GM21786 (cell line): ENCODE results near the gene LIMK1.

ENCODE experiments used
- ATAC-seq: cut with Tn5 transposase; IDR thresholded peaks from one replicate; pipeline ENCODE4 v1.9.1; 2021; ENCODE audit not compliant: unreplicated experiment

The LIMK1 gene

DNA sequence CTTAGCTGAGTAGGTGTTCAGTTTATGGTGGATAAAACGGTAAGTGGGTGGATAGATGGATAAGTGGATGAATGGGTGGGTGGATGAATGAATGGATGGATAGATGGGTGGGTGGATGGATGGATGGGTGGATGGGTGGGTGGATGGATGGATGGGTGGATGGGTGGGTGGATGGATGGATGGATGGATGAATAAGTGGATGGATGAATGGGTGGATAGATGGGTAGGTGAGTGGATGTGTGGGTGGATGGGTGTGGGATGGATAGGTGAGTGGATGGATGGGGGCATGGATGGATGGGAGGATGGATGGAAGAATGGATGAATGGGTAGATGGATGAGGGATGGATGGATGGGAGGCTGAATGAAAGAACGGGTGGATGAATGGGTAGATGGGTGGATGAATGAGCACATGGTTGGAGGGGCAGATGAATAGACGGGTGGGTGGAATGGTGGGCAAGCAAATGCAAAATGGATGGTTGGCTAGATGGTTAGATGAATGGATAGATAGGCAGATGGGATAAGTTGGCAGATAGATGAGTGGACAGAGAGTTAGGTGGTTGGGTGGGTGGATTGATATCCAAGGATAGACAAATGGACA is 29.9 kb upstream of the LIMK1 start:
- no peak for ATAC-seq

DNA sequence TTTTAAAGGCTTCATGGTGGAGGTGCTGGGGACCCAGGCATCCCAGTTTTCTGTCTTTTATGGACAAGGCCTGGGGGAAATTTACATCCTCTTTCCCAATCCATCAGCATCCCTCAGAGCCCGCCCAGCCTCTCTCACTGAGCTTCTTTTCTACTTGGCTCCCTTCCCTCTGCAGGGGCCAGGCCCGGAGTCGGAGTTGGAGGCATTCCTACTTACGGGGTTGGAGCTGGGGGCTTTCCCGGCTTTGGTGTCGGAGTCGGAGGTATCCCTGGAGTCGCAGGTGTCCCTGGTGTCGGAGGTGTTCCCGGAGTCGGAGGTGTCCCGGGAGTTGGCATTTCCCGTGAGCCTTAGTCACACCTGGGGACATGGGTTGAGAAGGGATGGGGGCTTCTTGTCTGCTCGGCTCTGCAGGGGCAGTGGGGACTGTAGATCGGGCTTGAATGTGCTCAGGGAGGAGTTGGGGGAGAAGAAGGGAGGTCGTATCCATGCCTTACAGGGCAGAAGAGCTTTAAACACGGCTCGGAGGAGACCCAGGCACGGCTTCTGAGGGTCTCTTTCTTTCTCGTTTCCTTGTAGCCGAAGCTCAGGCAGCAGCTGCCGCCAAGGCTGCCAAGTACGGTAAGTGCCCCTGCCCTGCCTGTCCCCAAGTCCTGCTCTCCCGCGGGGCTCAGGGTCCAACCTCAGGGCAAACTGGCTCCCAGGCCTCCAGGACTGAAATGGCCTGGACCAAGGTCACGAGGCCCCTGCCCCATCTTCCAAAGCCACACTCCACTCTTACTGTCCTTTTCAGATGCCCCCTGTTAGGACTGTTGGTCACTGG is 27.3 kb upstream of the LIMK1 start:
- ATAC-seq = no peak

DNA sequence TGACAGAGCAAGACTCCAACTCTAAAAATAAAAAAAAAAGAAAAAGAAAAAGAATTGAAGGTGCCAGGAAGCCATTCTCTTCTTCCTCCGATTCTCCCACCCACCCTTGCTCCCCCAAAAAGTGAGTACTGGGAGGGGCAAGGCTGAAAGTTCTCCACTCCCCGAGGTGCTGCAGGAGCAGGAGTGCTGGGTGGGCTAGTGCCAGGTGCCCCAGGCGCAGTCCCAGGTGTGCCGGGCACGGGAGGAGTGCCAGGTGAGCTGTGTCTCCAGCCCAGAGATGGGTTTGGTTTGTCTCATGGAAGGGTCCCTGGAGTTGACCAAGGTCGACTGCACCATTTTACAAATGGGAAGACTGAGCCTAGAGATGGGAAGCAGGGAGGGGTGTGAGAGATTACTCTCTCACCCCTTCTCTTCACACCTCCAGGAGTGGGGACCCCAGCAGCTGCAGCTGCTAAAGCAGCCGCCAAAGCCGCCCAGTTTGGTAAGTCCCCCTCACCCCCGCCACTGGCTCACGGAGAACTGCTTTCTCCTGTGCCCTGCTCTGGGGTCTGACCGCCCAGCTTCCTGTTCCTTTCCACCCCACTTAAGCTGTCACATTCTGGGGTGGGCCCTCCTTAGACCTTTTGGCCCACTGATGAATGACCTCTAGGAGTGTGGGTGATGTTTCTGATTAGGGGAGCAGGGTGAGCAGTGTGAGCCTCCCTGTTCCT is 26.2 kb upstream of the LIMK1 start:
- ATAC-seq = no peak

DNA sequence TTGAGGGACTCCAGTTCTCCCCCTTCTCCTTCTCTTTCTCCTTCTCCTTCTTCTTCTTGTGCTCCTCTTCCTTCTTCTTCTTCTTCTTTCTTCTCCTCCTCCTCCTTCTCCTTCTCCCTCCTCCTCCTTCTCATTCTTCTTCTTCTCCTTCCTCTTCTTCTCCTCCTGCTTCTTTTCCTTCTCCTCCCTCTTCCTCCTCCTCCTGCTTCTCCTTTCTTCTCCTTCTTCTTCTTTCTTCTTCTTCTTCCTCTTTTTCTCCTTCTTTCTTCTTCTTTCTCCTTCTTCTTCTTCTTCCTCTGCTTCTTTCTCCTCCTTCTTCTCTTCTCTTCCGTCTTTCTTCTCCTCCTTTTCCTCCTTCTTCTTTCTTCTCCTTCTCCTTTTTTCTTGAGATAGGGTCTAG is 25.6 kb upstream of the LIMK1 start:
- no peak for ATAC-seq

DNA sequence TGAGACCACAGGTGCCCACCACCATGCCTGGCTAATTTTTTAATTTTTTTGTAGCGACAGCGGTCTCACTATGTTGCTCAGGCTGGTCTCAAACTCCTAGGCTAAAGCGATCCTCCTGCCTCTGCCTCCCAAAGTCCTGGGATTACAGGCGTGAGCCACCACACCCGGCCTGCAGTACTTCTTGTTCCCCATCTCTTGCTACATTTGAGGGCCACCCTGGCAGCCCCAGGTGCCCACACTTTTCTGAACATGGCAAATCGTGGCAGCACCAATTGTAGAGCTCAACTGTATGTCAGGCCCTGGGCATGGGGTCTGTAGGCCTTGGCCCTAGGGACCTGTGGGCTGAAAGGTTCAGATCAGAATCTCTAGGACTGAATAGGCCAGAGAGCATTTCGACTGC is 25.1 kb upstream of the LIMK1 start:
- no peak for ATAC-seq

DNA sequence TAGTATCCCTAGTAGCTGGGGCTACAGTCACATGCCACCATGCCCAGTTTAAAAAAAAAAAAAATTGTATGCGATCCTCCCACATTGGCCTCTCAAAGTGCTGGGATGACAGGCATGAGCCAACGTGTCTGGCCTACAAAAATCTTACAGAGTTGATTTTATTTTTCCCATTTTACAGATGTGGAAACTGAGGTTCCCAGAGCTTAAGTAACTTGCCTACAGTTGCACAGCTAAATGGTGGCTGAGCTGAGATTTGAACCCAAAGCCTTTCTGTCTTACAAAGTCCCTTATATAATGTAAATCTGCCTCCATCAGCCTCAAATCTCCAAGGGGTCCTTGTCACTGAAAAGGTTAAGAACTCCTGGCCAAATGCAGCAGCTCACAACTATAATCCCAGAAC is 24.6 kb upstream of the LIMK1 start:
- no peak for ATAC-seq

DNA sequence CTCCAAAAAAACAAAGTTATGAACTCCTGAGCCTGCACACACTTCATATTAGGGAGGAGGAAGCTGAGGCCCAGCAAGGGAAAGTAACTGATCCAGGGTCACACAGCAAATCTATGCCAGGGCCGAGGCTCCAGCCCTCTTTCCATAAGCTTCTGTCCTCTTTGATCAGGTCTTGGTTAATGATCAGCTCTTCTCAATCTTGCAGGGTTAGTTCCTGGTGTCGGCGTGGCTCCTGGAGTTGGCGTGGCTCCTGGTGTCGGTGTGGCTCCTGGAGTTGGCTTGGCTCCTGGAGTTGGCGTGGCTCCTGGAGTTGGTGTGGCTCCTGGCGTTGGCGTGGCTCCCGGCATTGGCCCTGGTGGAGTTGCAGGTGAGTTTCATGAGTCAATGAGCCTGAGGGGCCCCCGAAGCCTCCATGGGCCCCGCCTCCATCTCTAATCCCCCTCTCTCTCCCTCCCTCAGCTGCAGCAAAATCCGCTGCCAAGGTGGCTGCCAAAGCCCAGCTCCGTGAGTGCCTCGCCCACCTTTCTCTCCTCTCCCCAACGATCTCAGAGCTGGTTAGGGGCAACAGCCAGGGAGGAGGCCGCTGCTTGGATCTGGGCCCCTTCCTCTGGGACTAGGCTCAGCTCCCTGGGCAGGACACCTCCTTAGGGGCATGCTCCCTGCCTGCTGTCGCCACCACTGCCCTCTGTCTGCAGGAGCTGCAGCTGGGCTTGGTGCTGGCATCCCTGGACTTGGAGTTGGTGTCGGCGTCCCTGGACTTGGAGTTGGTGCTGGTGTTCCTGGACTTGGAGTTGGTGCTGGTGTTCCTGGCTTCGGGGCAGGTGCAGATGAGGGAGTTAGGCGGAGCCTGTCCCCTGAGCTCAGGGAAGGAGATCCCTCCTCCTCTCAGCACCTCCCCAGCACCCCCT is 23.7 kb upstream of the LIMK1 start:
- ATAC-seq = no peak

DNA sequence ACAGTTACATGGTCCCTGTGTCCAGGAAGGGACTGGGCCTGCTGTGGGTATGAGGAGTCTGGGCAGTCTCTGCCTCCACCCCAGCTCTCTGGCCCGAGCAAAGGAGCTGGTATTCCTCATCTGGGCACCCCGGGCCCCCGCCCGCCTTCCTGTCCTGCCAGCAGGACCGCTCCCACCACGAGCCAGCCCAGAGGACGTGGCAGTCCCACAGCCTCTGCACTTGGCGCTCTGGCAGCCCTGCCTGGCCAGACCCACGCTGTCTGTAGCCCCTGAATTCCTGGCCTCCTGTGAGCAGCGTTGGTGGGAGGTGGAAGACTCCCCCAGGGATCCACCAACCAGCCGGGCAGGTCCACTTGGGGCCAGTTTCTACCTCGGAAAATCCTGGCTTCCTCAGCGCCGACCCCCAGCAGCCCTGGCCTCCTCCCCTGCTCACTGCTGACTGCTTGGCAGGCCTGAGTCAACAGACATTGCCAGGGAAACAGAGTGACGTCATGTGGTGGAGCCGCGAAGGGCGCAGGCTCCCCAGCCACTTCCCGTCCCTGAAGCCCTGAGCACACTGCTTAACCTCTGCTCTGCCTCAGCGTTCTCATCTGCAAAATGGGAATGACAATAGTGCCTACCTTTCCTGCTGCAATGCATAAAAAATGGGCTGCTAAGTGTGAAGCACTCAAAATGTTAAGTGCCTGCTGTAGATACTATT is 21.6 kb upstream of the LIMK1 start:
- ATAC-seq = no peak

DNA sequence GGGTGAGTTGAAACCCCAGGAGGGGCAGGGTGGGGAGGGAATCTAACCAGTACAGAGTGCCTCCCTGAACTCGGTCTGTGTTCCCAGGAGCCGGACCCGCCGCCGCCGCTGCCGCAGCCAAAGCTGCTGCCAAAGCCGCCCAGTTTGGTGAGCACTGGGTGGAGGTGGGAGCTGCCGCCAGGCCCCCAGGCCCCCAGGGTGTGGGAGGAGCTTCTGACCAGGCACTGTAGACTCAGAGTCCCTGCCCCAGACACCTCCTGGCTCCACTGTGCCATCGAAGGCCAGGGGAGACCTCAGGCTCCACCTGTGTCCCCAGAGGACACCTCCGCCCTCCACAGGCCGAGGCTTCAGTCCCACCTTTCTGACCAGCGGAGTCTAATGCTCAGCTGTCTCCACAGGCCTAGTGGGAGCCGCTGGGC is 20.4 kb upstream of the LIMK1 start:
- ATAC-seq = no peak

DNA sequence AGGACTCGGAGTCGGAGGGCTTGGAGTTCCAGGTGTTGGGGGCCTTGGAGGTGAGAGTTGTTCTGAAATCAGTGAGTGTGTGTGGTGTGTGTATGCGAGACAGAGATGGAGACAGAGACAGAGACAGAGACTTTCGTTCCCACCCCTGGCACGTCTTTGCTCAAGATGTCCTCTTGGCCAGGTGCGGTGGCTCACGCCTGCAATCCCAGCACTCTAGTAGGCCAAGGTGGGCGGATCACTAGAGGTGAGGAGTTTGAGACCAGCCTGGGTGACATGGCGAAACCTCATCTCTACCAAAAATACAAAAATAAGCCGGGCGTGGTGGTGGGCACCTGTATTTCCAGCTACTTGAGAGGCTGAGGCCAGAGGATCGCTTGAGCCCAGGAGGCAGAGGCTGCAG is 20.0 kb upstream of the LIMK1 start:
- ATAC-seq = no peak

DNA sequence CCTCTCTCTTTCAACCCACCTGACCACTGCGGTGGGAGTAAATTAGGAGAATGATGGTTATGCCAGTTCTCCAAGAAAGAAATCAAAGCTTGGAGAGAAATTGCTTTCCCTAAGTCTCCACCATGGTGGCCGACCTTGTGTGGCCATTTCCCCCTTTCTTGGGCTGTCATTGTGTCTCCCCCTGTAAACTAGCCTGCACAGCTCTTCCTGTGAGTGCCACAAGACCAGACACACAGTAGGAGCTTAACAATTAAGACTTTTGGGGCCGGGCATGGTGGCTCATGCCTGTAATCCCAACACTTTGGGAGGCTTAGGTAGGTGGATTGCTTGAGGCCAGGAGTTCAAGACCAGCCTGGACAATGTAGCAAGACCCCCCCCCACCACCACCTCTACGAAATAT is 18.9 kb upstream of the LIMK1 start:
- ATAC-seq = no peak

DNA sequence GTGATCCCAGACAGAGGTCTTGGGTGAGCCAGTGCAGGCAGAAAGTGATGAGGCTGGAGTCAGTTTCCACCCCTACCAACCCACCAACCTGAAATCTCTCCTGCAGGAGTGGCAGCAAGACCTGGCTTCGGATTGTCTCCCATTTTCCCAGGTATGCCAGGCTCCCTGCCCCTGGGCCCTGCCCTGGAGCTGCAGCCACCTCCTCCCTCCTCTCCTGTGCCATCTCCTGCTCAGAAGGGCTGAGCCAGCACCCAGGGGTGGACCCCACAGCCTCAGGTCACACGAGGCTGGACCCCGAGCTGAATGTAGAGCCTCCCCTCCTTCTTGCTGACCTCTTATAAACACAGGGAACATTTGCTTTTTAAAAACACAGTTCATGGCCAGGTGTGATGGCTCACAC is 17.0 kb upstream of the LIMK1 start:
- no peak for ATAC-seq

DNA sequence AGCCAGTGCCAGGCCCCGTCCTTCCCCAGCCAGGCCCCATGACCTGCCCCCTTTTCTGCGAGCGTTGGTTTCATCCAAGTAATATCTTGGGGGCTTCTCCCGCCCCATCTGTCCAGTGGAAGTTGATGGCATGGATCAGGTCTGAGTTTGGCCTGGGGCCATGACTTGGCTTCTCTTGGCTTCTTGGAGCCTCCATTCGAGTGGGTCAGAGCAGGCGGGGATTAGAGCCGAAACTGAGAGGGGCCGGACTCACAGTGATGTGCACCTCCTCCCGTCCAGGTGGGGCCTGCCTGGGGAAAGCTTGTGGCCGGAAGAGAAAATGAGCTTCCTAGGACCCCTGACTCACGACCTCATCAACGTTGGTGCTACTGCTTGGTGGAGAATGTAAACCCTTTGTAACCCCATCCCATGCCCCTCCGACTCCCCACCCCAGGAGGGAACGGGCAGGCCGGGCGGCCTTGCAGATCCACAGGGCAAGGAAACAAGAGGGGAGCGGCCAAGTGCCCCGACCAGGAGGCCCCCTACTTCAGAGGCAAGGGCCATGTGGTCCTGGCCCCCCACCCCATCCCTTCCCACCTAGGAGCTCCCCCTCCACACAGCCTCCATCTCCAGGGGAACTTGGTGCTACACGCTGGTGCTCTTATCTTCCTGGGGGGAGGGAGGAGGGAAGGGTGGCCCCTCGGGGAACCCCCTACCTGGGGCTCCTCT is 15.1 kb upstream of the LIMK1 start:
- no peak for ATAC-seq

DNA sequence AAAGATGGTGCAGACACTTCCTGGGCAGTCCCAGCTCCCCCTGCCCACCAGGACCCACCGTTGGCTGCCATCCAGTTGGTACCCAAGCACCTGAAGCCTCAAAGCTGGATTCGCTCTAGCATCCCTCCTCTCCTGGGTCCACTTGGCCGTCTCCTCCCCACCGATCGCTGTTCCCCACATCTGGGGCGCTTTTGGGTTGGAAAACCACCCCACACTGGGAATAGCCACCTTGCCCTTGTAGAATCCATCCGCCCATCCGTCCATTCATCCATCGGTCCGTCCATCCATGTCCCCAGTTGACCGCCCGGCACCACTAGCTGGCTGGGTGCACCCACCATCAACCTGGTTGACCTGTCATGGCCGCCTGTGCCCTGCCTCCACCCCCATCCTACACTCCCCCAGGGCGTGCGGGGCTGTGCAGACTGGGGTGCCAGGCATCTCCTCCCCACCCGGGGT is 14.5 kb upstream of the LIMK1 start:
- no peak for ATAC-seq

DNA sequence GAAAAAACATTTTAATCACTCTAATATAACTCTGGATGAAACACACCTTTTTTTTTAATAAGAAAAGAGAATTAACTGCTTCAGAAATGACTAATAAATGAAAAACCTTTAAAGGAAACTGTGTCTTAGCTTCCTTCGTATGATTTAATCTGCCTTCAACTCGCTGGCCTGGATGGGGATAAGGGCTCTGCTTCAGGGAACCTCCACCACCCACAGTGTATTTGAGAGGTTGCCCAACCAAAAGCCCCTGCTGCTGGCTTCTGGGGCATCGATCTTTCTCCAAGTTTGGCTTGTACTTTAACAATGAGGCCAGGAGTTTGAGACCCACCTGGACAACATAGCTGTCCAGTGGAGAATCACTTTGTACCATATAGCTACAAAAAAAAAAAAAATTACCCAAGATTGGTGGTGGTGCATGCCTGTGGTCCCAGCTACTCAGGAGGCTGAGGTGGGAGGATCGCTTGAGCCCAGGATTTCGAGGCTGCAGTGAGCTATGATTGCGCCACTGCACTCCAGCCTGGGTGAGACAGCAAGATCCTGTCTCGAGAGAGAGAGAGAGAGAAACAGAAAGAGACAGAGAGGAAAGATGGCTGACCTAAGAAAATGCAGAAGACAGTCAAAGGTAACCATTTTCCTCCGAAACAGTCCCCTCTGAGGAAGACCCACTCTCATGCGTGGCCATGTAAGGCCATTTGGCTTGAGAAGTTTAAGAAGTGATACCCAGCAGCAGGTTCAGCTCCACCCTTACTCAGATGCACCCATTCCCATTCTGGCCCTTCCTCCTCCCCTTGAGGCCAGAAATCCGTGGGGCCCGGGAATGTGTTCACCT is 13.6 kb upstream of the LIMK1 start:
- ATAC-seq = no peak

DNA sequence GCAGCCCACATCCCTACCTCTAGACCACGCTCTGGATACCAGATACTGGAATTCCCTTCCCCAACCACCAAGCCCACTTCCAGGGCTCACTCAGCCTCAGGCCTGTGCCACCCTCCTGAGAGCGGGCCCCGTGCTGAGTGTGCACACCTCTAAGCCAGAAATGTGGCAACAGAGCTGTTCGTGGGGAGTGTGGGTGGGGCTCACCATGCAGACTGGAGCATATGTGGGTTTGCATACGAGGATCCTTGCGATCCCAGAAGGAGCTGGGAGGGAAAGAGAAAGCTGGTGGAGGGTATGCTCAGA is 13.0 kb upstream of the LIMK1 start:
- ATAC-seq = no peak

DNA sequence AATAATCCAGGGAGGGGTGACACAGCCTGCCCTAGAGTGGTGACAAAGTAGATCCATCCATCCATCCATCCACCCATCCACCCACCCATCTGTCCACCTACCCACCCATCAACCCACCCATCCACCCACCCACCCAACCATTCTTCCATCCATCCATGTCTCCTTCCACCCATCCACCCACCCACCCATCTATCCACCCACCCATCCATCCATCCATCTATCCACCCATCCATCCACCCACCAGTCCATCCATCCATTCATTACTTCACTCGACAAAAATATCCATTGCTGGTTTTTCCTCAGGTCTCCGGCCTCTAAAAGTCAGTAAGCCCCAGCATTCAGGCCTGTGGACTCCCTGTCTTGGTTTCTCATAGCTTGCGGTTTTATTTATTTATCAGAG is 12.5 kb upstream of the LIMK1 start:
- ATAC-seq = no peak

DNA sequence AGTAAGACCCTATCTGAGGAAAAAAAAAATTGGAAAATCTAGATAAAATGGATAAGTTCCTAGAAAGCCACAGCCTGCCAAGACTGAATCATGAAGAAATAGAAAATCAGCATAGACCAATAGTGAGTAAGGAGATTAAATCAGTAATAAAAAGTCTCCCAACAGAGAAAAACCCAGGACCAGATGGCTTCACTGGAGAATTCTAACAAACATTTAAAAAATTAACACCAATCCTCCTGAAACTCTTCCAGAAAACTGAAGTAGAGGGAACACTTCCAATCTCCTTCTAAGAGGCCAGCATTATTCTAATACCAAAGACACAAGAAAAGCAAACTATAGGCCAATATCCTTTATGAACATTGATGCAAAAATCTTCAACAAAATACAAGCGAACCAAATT is 8.8 kb upstream of the LIMK1 start:
- ATAC-seq = no peak

DNA sequence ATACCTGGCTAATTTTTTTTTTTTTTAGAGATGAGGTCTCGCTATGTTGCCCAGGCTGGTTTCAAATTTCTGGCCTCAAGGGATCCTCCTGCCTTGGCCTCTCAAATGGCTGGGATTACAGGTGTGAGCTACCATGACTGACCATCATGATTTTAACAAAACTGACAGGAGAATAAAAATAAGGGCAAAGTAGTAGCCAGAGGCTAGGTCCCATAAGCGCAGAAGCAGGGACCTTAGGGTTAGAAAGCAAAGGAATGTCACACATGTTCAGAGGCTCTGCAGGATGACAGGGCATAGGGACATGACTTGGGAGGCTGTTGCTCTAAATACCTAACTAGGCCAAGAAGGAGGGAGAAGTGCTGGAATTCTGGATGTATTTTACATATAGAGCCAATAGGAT is 5.1 kb upstream of the LIMK1 start:
- no peak for ATAC-seq
